HepG2 (cell line): Measurements from ENCODE around the gene ZFYVE26. TPM values are rescaled to one million over a fixed set of nuclear protein-coding genes. Genes with fewer than 3 reads are reported as not detected.

Experiments
- AKNA ChIP-seq: sonication (generic); formaldehyde crosslinking; IDR thresholded peaks from 2 replicates; pipeline ENCODE4 v1.4.0; 2020; ENCODE audit warnings: missing genetic modification reagents, borderline replicate concordance
- CEBPZ ChIP-seq: IDR thresholded peaks from 2 replicates; pipeline ENCODE4 v1.6.1; 2012; ENCODE audit warnings: low read length, improper control_type of control experiment
- DDIT3 ChIP-seq: sonication (generic); formaldehyde crosslinking; IDR thresholded peaks from 2 replicates; pipeline ENCODE4 v1.4.0; 2020; ENCODE audit warnings: mild to moderate bottlenecking, missing genetic modification reagents
- HNRNPH1 ChIP-seq: fragments of 200-400 bp; formaldehyde crosslinking; optimal IDR thresholded peaks from 2 replicates; pipeline ENCODE3; 2017; ENCODE audit warnings: mild to moderate bottlenecking, low read depth, low read length
- LCORL ChIP-seq, 2 experiments: fragments of 450-650 bp in 1 of 2; sonication (generic) in 1 of 2; formaldehyde crosslinking in 1 of 2; IDR thresholded peaks; 2 replicates each; pipeline versions ENCODE4 v1.5.0 to v1.6.1; 2017 to 2020; ENCODE audit warnings: antibody characterized with exemption in 1 of 2, missing genetic modification reagents in 1 of 2
- MLXIP ChIP-seq: sonication (generic); formaldehyde crosslinking; IDR thresholded peaks from 2 replicates; pipeline ENCODE4 v1.9.0; 2021; ENCODE audit warnings: missing genetic modification reagents, borderline replicate concordance
- THAP7 ChIP-seq: sonication (generic); formaldehyde crosslinking; IDR thresholded peaks from 2 replicates; pipeline ENCODE4 v1.8.1; 2023; ENCODE audit warnings: mild to moderate bottlenecking, missing genetic modification reagents
- ZFX ChIP-seq: sonication (generic); formaldehyde crosslinking; IDR thresholded peaks from 2 replicates; pipeline ENCODE4 v1.4.0; 2020; ENCODE audit warnings: mild to moderate bottlenecking, low read depth, missing genetic modification reagents, moderate library complexity
- ZNF124 ChIP-seq: sonication (generic); formaldehyde crosslinking; IDR thresholded peaks from 2 replicates; pipeline ENCODE4 v1.4.0; 2020; ENCODE audit warnings: missing genetic modification reagents
- ZNF18 ChIP-seq: sonication (generic); formaldehyde crosslinking; IDR thresholded peaks from 2 replicates; pipeline ENCODE4 v1.8.0; 2022; ENCODE audit warnings: mild to moderate bottlenecking, missing genetic modification reagents; ENCODE audit not compliant: insufficient replicate concordance
- ZNF337 ChIP-seq: sonication (generic); formaldehyde crosslinking; IDR thresholded peaks from 2 replicates; pipeline ENCODE4 v1.5.1; 2020; ENCODE audit warnings: missing genetic modification reagents, low read depth, mild to moderate bottlenecking, borderline replicate concordance
- ZNF343 ChIP-seq: sonication (generic); formaldehyde crosslinking; IDR thresholded peaks from 2 replicates; pipeline ENCODE4 v1.4.0; 2020; ENCODE audit warnings: mild to moderate bottlenecking, missing genetic modification reagents
- polyA plus RNA-seq, 8 experiments: library from polyadenylated mRNA; depleted of rRNA in 3 of 8; stranded (reverse) in 7 of 8; unstranded in 1 of 8; fragments of >200 nt; fragmentation: Illumina TruSeq in 4 of 8; extraction: Trizol in 4 of 8; gene quantifications; 2 replicates each; pipeline versions ENCODE4 v1.2.1 to v1.2.3, GENCODE V29; 2011 to 2016; ENCODE audit warnings: low read depth in 4 of 8, missing spikeins in 1 of 8, mixed read lengths in 1 of 8; ENCODE audit not compliant: insufficient read depth in 1 of 8
- total RNA-seq, 5 experiments: library from RNA; depleted of rRNA; stranded (reverse); fragments of >200 nt; fragmentation: Illumina TruSeq; extraction: Trizol; gene quantifications; 2 replicates each; pipeline ENCODE4 v1.2.3, GENCODE V29; 2016; ENCODE audit warnings: low read depth in 1 of 5

ZFYVE26 gene
- total and polyA plus RNA-seq, 2 of the 13 experiments (the other 11 are each of a cell fraction or from before 2014, with no cell fraction given) = 13.6 to 16.4 TPM

GRCh38 chr14:67738740-67739504 lies 77.5 kb downstream of the ZFYVE26 start (continued):
- TF ChIP-seq HNRNPH1 = no peak
- TF ChIP-seq AKNA (CRISPR knock-in tag) = no peak
- TF ChIP-seq CEBPZ = no peak
- no peak for TF ChIP-seq MLXIP (CRISPR knock-in tag)
- TF ChIP-seq ZNF18 (CRISPR knock-in tag) = no peak
- peak; percentile 14; the same call in 1 of the 2 replicates for TF ChIP-seq LCORL (IDR thresholded peaks at IDR 0.05)
- TF ChIP-seq LCORL (CRISPR knock-in tag; IDR thresholded peaks at IDR 0.05) = 0 out of 2 replicates have a peak, but pooled peaks have one; percentile 27
- TF ChIP-seq DDIT3 (CRISPR knock-in tag) = no peak
- TF ChIP-seq THAP7 = no peak
- TF ChIP-seq ZFX (CRISPR knock-in tag) = peak; percentile 37; the same call in 1 of the 2 replicates
- no peak for TF ChIP-seq ZNF124 (CRISPR knock-in tag)
- no peak for TF ChIP-seq ZNF337 (CRISPR knock-in tag)
- TF ChIP-seq ZNF343 (CRISPR knock-in tag) = 0 out of 2 replicates have a peak, but pooled peaks have one; percentile 33
